Thoracic aorta (tissue), 2 donors: Measurements from ENCODE around the gene NEK2. TPM values are rescaled to one million over a fixed set of nuclear protein-coding genes. Genes with fewer than 3 reads are reported as not detected.
"Not testable (repeated sequence)": the region's sequence is repeated elsewhere in the genome, so short reads cannot be mapped to it uniquely, and the experiment has no call there.

Source experiments
- ATAC-seq: fragments of 150-250 bp; one replicate; pipeline ENCODE4 v1.8.0; 2017; ENCODE audit warnings: low read depth; ENCODE audit not compliant: insufficient number of reproducible peaks, low FRiP score
- DNase-seq: peaks from one replicate; pipeline ENCODE4 v3.0.0-alpha.2; 2020; ENCODE audit warnings: low spot score
- H3K27ac ChIP-seq, 2 donors: fragments of 200-600 bp; sonication (generic); 1 replicate in 1 of 2; 2 replicates in 1 of 2; pipeline ENCODE4 v1.5.1; 2016; ENCODE audit warnings: mild to moderate bottlenecking in 2 of 2, moderate library complexity in 2 of 2
- H3K27me3 ChIP-seq: fragments of 200-600 bp; sonication (generic); replicated peaks from 2 replicates; pipeline ENCODE4 v1.6.0; 2016; ENCODE audit warnings: mild to moderate bottlenecking; ENCODE audit not compliant: insufficient read depth
- H3K36me3 ChIP-seq: fragments of 200-600 bp; sonication (generic); one replicate; pipeline ENCODE4 v1.5.1; 2016
- H3K4me1 ChIP-seq, 2 donors: fragments of 200-600 bp; sonication (generic); 1 replicate in 1 of 2; 2 replicates in 1 of 2; pipeline versions ENCODE4 v1.5.1 to v1.6.0; 2016; ENCODE audit warnings: low read depth in 2 of 2, mild to moderate bottlenecking in 1 of 2; ENCODE audit not compliant: control insufficient read depth in 1 of 2
- H3K4me3 ChIP-seq: fragments of 200-600 bp; sonication (generic); 2 replicates; pipeline ENCODE4 v1.5.1; 2016; ENCODE audit warnings: mild to moderate bottlenecking
- H3K9me3 ChIP-seq: fragments of 200-600 bp; sonication (generic); 2 replicates; pipeline ENCODE4 v1.5.1; 2016
- CTCF ChIP-seq: fragments of 200-600 bp; sonication (generic); IDR thresholded peaks from one replicate; pipeline ENCODE4 v1.5.1; 2019; ENCODE audit warnings: antibody characterized with exemption
- total RNA-seq, 2 donors: library from RNA; depleted of rRNA; stranded (reverse); fragments of >200 nt; gene quantifications; one replicate each; pipeline versions ENCODE4 v1.1.0 to v1.2.3, GENCODE V29; 2016

The NEK2 gene
- total RNA-seq, 2 donors from 2014 or later: 0.35 TPM; not detected in 1

DNA sequence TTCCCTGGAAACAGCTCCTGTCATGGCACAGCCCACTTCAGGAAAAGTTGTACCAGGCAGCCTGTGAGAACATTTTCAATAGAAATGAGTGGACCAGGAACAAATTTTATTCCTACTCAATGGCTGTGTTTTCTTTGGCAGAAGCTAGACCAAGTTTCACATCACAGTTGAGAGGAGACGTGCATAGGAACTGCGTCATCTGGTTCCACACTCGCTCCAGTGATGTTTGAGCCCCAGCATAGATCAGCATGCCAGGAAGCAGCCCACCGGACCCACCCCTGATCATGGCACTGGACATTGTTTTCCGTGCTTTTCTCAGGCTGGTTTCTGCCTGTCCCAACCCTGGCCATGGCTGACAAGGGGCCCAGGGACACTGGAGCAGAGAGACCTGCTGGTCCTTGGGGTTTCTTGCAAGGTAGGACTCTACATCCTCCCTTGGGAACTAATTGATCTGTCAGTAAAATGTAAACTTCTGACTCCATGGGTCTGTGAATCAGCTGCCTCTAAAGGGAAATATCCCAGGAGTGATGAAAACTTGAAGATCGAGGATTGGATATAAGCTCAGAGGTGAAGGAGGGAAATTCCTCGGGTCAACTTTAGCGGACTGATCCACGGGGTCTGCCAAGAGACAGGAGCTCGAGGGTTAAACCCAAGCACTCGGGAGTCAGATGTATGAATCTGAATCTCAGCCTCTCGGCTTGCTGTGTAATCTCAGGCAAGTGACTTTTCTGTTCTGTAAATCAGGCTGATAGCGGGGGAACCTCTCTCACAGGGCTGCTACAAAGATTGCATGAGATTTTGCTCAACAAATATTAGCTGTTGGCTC, 35.7 kb downstream of the NEK2 start:
- no peak for DNase-seq
- Histone ChIP-seq H3K27ac (peak overlapping the region in 1 of 2 donors; percentile 62), H3K9me3 (no peaks in the 10 kb centered on the region), H3K27me3 (no peaks in the 10 kb centered on the region), H3K36me3 (no peaks in the 10 kb centered on the region), H3K4me1 (peaks cover 15 to 32% of the 10 kb centered on the region in 2 donors), H3K4me3 (no peak overlapping the region)
- ATAC-seq: peak; percentile 46
- no peak for TF ChIP-seq CTCF

- no peak for ATAC-seq
These were observed 36.7 kb downstream of the NEK2 start for GRCh38 chr1:211638689-211639101.

GRCh38 chr1:211638246-211638645, 37.2 kb downstream of the NEK2 start:
- ATAC-seq: no peak

More at GRCh38 chr1:211638689-211639101, 36.7 kb downstream of the NEK2 start:
- no peak overlapping the region for H3K27ac ChIP-seq
- TF ChIP-seq CTCF: no peak
- no peaks in the 10 kb centered on the region for H3K36me3 ChIP-seq
- H3K4me1 ChIP-seq: peaks cover 11 to 27% of the 10 kb centered on the region in 2 donors
- H3K27me3 ChIP-seq: no peaks in the 10 kb centered on the region
- H3K4me3 ChIP-seq: no peak overlapping the region
- no peak for DNase-seq
- H3K9me3 ChIP-seq: no peaks in the 10 kb centered on the region

DNA sequence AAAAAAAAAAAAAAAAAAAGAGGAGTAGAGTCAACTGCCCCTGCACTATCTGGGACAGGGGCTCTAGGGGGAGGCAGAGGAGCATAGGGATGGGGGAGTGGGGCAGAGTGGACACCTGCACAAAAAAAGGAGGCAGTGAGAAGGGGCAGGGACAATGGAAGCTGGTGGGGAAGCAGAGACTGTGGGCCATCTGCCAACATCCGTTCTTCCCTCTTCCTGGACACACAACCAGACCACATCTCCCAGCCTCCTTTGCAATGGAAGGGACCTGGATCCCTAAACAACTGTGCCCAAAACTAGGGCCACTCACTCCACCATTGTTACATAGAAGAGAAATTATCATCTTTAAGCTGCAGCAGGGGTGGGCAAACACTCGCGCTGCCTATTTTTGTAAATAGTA, 38.4 kb downstream of the NEK2 start:
- ATAC-seq (no peak), DNase-seq (no peak)
- TF ChIP-seq CTCF: no peak
- no peaks in the 10 kb centered on the region for H3K9me3 ChIP-seq
- H3K27me3 ChIP-seq: no peaks in the 10 kb centered on the region
- H3K27ac ChIP-seq: no peak overlapping the region
- H3K4me3 ChIP-seq: no peak overlapping the region
- H3K4me1 ChIP-seq: peaks cover 10 to 32% of the 10 kb centered on the region in 2 donors
- no peaks in the 10 kb centered on the region for H3K36me3 ChIP-seq

More at GRCh38 chr1:211638246-211638645, 37.2 kb downstream of the NEK2 start:
- H3K4me1 ChIP-seq: peaks cover 6 to 27% of the 10 kb centered on the region in 2 donors
- no peak overlapping the region for H3K4me3 ChIP-seq
- H3K27me3 ChIP-seq: no peaks in the 10 kb centered on the region
- H3K36me3 ChIP-seq: no peaks in the 10 kb centered on the region
- no peak for DNase-seq
- no peak for TF ChIP-seq CTCF
- no peak overlapping the region for H3K27ac ChIP-seq
- no peaks in the 10 kb centered on the region for H3K9me3 ChIP-seq

- ATAC-seq, H3K9me3 ChIP-seq, H3K27me3 ChIP-seq, H3K27ac ChIP-seq, H3K36me3 ChIP-seq, H3K4me3 ChIP-seq, DNase-seq: not testable (repeated sequence)
- peaks cover 10 to 34% of the 10 kb centered on the region in 2 donors for H3K4me1 ChIP-seq
These were observed 38.8 kb downstream of the NEK2 start for GRCh38 chr1:211636575-211637029.
